ENCODE results near the gene NACAD.

The NACAD gene

DNA sequence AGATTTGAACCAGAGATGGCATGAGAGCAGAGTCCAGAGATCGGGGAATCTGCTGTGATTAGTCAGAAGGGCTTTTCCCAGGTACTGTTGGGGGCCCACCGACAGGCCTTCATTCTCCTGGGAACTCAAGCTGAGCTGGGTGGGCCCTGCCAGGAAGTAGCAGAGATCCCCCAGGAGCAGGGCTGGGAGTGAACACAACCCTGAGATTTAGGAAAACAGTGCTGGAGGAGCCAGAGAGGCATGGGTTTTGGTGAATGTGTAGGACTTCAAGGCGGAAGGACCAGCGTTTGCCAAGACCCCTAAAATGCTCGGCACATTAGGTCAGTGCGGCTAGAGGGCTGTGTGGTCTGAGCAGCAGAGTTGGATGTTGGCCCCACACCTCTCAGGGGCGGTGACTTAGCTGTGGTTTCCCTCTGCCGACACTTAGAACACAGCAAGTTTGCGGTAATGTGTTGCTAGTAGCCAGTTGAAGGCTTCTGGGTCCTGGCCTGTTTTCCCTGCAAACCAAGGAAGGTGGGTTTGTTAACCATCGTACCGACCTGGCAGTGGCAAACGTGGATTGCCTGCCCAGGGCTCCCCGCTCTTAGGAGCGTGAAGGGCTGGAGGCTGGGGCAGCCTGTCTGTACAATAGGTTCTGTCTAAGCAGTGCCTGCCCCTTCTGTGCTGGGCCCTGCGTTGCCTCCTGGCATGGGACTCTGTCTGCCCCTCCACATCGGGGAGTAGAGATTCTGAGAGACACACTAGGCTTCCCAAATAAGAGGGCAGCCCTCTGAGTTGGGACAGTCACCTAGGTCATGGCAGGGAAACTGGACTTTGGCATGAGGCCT, 14.0 kb downstream of the NACAD start:
- DNase-seq (ENCODE audit: low read depth in 2 of 2), result no peak

DNA sequence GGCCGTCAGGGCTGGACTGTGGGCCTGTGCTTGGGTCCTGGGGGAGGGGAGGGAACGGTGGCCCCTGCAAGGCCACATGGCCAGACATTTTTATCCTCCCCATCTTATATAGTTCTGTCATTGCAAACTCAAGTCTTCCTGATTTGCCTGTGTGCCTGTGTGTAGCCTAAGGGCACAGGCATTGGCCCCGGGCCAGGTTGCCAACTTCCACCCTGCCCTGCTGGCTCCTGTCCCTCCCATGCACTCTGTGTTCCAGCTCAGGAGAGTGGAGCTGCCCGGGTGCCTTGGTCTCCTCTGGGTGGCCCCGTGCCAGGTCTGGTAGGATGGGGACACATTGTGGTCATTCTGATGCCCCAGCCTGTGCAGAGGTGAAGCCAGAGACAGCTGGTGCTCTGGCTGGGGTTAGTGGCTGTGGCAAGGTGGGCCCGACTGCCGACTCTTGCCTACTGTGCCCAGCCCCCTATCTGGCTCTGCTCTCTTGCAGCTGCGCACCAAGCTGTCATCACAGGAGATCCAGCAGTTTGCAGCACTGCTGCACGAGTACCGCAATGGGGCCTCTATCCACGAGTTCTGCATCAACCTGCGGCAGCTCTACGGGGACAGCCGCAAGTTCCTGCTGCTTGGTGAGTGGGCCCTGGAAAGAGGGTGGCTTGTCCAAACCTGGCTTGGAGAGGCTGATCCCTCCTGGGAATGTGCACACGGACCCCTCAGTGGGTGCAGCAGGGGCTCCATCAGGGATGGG, 14.8 kb downstream of the NACAD start:
- no peak for DNase-seq (ENCODE audit: low read depth in 2 of 2)

DNA sequence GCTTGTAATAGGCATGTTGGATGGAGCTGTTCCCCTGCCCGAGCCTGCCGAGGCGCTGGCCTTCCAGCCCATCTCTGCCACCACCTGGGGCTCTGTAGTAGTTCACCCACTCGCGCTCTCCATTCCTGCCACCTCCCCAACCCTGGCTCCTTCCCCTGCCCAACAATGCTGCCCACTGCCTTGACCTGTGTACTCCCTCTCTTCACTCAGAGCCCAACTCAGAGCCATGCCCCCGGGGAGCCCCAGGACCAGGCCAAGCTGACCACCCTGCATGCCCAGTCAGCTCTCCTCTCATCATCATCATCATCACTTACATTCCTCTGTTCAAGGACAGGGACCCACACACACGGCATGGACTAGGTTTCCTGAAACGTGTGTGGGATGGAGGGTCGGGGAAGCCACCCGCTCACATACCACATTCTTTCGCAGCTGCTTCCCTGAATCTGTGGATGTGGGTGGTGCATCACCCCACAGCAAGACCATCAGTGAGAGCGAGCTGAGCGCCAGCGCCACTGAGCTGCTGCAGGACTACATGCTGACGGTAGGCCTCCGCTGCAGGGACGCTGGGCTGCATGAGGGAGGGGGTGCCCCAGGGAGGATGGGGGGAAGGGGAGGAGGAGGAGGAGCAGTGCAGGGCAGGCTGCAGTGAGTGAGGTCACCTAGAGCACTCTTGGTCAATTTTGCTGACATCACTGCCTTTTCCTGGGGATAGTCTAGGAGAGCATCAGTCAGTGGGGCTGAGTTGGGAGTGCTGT, 15.6 kb downstream of the NACAD start:
- DNase-seq (ENCODE audit: low read depth in 2 of 2), result no peak

DNA sequence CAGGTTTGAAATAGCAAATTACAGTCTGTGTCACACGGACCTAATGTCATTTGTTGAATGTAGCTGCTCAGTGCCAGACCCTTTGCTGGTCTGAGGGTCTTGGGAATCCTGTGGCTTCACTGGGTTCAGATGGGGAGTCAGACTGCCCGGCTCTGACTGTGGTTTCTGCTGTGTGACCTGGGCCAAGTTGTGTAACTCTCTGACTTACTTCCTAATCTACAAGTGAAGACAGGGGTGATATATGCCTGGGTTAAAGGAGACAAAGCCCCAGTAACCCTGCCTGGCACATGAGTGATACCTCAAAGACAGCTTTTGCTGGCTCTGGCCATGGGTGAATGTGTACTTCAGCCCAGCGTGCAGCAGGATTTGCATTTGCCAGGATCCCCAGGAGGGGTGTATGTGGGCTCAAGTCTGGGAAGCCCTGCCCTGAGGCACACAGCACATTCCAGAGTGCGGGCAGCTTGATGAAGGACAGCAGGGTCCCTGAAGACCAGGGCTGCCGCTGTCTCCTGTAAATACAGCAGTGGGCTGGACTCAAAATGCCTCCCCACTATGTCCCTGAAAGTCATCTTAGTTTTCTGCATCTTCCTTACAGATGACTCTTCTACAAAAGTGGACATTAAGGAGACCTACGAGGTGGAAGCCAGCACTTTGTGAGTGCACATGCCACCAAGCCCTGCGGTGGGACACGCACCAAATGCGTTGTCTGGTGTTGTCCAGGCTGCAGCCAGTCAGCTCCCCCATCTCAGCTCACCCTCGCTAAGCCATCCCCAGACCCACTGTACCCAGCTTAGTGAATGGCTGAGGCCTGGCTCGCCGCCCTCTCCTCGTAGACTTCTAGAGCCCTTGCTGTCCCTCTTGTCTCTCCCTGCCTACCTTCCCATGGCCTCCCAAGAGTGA, 16.4 kb downstream of the NACAD start:
- DNase-seq (ENCODE audit: low read depth in 2 of 2), result no peak

DNA sequence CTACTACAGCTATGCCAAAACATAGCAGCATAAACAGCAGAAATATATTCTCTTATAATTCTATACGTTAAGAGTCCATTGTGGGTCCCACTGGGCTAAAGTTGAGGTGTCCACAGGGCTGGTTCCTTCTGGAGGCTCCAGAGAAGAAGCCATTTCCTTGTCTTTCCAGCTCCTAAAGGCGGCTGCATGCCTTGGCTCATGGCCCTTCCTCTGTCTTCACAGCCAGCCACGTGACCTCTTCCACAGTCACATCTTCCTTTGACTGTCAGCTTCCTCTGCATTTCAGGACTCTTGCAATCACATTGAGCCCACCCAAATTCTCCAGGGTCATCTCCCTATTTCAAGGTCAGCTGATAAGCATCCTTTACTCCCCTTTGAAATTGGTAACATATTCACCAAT, 17.2 kb downstream of the NACAD start:
- DNase-seq (ENCODE audit: low read depth in 2 of 2), result no peak

DNA sequence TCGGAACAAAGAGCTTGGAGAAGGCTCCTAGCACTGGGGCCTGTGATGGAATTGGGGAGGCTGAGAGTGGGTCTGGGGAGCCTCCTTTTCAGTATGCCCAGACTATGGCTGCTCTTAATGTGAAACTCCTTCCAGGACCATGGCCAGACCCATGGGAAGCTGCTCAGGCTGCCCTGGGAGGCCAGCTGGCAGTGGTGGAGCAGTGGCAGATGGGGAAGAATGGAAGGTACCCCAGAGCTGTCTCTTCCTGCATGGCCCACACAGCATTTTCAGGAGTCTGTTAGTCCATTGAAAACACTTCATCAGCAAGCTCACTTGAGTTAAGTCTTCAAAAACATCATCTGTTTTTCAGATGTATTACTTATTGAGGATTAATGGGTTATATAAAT, 18.5 kb downstream of the NACAD start:
- DNase-seq (ENCODE audit: low read depth in 2 of 2), result no peak

DNA sequence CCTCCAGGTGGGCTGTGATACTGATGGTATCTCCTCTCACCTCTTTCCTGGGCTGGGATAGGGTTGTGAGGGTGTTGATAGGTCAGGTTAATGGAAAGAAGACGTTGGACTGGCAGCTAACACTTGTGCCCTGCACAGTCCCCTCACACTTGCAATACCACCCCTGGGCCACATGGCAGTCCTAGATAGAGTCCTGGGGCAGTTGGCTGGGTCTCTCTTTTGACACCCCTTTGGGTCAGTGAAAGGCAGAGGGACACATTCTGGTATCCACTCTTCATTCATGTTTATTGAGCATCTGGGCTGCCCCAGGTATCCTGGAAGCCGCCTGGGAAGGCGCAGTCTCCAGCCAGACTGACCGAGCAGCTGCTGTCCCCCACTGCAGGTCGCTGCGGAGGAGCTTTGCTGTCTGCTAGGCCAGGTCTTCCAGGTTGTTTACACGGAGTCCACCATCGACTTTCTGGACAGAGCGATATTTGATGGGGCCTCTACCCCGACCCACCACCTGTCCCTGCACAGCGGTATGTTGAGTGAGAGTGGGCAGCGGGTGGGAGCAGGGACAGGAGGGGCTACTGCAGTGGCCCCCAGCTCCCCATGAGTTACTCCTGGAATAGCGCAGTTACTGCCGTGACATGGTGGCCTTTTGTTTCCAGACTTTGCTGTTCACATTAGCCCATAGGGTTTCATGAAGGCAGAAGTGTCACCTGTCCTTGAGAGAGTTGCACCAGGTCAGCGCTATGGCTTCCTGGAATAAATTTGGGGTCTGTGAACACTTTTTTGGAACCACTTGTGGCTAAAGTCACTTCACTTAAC, 19.1 kb downstream of the NACAD start:
- DNase-seq (ENCODE audit: low read depth in 2 of 2), result no peak

DNA sequence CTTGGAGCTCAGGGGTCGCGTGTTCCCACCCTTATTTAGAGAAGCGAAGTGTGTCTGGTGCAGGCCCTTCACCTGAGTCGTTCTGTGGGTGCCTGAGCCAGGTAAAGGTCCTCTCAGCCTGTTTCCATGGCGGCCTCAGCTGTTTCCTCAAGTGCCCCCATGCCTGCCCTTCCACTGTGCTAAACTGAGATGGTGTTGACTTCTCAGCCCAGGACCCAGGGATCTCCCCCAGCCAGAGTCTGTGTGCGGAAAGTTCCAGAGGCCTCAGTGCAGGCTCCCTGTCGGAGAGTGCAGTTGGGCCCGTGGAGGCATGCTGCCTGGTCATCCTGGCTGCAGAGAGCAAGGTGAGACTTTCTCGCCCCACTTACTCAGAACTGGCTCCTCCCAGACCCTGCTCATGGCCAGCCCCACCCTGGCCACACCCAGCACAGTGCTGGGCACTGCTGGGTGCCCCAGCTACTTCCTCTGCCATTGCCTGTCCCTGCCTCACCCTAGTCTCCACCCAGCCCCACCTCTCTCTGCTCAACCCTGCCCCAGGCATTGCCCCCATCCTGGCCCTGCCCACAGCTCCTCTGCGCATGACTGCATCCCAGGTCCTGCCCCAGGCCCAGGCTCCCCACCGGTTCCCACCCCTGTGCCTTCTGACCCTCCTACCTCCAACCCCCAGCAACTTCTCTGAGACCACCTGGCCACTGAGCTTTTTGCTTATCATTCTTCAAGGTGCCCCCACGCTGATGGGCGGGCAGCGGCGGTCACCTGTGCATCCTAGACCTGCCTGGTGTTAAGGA, 20.3 kb downstream of the NACAD start:
- no peak for DNase-seq (ENCODE audit: low read depth in 2 of 2)

DNA sequence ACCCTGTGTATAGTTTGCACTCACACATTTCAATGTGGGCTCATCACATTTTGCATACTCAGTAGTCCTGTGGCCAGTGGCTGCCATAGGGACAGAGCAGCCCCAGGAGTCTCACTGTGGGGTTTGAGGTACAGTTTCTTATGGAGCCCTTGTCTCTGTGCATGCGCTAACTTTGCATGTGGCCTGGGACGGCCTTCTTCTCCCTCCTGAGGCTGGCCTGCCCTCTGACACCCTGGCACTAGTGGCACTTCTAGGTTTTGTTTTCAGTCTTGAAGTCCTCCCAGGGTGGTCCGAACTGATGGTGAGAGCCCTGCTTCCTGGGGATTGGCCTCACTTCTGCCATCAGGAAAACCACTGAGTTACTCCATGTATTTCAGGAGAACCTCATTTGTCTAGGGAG, 21.2 kb downstream of the NACAD start:
- no peak for DNase-seq (ENCODE audit: low read depth in 2 of 2)

DNA sequence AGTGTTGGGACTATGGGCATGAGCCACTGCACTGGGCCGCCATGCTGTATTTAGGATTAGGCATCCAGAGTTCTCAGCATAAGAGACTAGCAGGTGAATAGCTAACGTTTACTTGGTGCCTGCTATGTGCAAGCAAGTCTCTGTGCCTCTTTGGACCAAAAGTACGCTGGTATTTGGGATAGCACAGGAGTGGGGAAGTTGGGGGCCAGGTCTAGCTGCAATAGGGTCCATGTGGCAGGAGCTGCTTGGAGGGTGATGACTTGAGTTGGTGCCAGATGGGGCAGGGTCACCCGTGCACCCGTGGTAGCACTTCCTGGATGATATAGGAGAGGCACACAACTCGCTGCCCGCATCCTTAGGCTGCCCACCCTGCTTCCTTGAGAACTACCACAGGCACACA, 22.4 kb downstream of the NACAD start:
- DNase-seq (ENCODE audit: low read depth in 2 of 2), result no peak

DNA sequence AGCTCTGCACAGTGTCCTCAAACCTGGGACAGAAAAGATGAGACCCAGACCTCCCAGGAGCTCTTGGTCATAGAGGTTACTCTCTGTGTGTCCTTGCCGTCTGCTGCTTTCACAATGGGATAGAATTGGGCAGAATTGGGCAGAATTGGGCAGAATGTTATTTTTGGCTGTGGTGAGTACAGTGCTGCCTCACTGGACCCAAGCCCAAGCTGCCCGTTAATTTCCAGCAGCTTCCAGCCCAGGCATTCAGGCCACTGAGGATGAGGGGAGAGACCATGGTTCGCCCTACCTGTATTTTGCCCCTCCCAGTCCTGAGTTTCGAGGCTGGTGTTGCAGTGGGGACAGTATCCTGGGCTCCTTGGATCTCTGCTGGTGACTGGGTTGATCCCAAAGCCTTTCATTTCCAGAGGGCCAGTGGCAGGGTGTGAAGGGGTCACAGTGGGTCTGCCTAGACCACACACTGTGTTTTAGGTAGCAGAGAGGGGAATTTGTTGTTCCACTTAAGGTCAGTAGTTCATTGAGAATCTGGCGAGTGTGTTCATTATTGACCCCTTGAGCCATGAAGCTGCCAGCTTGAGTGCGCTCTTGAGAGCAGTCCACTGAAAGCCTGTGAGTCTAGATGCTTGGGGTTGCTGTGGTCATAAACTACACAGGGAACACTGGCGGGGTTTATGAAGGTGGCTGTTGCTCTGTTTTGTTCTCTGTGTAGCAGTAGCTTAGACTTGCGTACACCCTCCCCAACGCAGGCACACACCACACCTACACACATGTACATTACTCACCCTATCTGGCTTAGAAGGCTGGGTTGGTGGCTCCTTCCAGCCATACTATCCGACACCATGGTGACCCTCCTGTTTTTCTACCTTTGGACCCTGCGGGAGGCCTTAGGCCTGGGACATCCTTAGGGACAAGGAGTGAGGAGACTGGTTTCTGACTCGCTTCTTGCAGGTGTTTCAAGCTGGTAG, 23.5 kb downstream of the NACAD start:
- DNase-seq (ENCODE audit: low read depth in 2 of 2), result no peak

DNA sequence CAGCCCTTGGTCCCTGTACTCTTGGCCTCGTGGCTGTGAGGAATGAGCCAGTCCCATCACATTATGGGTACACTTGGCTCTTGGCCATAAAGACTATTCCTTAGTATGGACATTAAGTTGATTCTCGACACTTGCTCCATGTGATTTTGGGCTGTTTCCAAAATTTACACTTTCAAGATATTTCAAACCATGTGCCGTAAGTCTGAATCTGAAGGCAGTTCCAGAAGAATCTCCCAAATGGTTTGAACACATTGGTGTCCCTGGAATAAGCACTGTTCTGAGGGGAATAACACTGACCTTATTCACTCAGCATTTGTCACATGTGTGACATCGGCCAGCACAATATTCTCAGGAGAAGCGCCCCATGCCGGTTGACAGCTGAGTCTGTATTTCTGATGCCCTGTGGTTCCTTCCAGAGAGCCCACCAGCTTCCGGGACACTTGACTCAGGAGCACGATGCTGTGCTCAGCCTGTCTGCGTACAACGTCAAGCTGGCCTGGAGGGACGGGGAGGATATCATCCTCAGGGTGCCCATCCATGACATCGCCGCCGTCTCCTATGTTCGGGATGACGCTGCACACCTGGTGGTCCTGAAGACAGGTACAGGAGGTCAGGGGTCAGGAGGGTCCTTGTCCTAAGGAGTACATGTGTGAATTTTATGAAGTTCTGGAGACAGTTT, 24.6 kb downstream of the NACAD start:
- no peak for DNase-seq (ENCODE audit: low read depth in 2 of 2)

DNA sequence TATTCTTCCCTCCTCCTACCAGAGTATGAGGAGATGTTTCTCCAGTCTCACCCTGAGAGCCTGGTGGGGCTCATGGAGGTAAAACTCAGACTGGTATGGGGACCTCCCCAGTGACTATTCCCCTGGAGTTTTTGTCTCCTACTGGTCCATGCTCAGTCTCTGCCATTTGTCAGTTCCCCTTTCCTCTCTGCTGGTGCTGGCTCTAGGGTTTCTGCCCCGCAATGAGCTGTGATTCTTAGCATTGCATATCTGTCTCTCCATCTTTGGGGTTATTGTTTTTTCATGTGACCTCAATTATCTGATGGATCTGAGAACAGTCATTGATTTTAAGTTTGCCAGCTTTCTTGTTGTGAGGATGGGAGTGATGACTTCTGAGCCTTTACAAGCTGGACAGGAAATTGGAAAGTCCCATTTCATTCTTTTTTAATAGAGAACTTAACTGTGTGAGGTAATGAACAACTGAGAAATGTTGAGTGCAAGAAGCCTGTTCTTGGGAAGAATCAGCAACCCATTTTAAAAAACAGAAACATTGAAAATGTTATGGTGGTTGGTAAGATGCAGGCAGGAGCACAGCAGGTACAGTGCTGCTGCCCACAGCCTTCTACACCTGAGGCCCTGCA, 26.9 kb downstream of the NACAD start:
- DNase-seq (ENCODE audit: low read depth in 2 of 2), result no peak

DNA sequence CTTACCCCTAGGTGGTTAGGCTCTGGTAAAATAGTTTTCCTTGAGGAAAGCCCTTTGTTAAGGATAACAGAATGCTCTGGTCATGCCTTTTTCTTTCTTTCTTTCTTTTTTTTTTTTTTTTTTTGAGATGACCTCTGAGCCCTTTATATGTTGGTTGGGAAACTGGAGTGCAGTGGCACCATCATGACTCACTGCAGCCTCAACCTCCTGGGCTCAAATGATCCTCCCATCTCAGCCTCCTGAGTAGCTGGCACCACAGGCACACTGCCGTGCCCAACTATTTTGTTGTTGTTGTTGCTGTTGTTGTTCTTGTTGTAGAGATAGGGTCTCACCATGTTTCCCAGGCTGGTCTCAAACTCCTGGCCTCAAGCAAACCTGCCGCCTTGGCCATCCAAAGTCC, 27.4 kb downstream of the NACAD start:
- DNase-seq (ENCODE audit: low read depth in 2 of 2), result no peak

DNA sequence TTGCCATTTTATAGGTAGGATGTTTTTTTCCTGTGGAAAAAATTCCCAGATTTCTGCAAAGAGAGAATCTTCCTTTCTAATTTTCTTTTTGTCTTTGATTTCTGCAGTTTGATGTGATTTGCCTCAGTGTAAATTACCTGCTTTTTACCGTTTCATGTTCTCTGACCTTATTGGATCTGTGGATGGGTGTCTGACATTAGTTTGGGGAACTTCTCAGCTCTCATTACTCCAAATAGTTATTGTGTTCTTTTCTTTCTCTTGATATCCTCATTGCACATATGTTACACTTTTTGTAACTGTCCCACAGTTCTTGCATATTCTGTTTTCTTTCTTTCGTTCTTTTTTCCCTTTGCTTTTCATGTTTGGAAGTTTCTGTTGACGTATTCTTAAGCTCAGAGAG, 28.5 kb downstream of the NACAD start:
- DNase-seq (ENCODE audit: low read depth in 2 of 2), result no peak

DNA sequence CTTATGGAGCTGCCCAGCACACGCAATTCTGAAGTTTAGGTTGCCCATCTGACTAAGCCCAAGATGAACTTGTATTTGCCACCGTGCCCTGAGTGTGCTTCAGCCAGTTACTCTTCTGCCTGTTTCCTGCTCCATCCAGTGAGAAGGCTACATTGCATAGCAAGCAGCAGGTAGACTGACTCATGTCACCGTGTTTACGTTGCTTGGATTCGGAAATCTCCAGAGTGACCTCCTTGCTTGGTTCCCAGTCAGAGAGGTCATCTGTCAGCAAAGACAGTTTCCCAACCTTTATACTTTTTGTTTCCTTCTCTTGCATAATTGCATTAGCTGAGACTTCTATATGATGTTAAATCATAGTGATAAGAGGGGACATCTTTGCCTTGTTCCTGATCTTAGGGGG, 30.9 kb downstream of the NACAD start:
- no peak for DNase-seq (ENCODE audit: low read depth in 2 of 2)

DNA sequence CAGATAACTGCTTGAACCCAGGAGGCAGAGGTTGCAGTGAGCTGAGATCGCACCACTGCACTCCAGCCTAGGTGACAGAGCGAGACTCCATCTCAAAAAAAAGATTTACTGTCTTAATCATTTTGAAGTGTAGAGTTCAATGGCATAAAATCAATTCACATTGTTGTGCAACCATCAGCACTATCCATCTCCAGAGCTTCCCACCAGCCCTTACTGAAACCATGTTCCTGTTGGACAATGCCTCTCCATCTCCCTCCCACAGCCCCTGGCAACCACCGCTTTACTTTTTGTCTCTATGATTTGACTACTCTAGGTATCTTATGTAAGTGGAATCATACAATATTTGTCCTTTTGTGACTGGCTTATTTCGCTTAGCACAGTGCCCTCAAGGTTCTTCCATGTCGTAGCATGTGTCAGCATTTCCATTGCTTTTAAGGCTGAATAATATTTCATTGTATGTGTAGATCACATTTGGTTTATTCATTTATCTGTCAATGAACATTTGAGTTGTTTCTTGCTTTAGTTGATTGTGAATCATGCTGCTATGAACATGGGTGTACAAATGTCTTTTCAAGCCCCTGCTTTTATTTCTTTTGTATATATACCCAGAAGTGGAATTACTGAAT, 33.1 kb downstream of the NACAD start:
- DNase-seq (ENCODE audit: low read depth in 2 of 2), result no peak

Measured in stimulated activated CD8-positive, alpha-beta memory T cell treated with anti-CD3 and anti-CD28 coated beads, Interleukin-7, amount 100 ng/mL, for 1 hour (primary cell).